Pancreas (tissue), 10 donors: ENCODE data around the gene USH1G. TPM values are rescaled to one million over a fixed set of nuclear protein-coding genes. Genes with fewer than 3 reads are reported as not detected.

Experiments
- ATAC-seq, 4 donors: fragments of 200-7000 bp; cut with Tn5 transposase; one replicate each; pipeline versions ENCODE4 v1.8.0 to v1.9.1; 2020; ENCODE audit warnings: mild to moderate bottlenecking in 4 of 4, moderate library complexity in 4 of 4
- DNase-seq, 6 donors: peaks; one replicate each; pipeline ENCODE4 v3.0.0-alpha.2; 2020
- FAIRE-seq: peaks from 2 replicates; lab custom pipeline; 2012; peaks lifted over from hg19 to GRCh38; lab: Jason Lieb, UNC
- H3K27ac ChIP-seq, 4 donors: fragments of 200-600 bp; sonication (generic); 1 replicate in 3 of 4; 2 replicates in 1 of 4; pipeline versions ENCODE4 v1.5.0 to v1.8.0; 2020
- H3K27me3 ChIP-seq, 4 donors: fragments of 200-600 bp; one replicate each; pipeline ENCODE4 v1.8.0; 2021
- H3K36me3 ChIP-seq, 3 donors: fragments of 200-600 bp; sonication (generic) in 1 of 3; one replicate each; pipeline versions ENCODE4 v1.5.0 to v1.8.0; 2020 to 2021
- H3K4me1 ChIP-seq, 3 donors: fragments of 200-600 bp; one replicate each; pipeline ENCODE4 v1.8.0; 2021
- H3K4me3 ChIP-seq, 4 donors: fragments of 200-600 bp; sonication (generic) in 2 of 4; one replicate each; pipeline versions ENCODE4 v1.5.0 to v1.8.0; 2020 to 2021
- H3K9me3 ChIP-seq, 4 donors: fragments of 200-600 bp; one replicate each; pipeline ENCODE4 v1.8.0; 2021
- WGBS, 2 donors: extraction: QIAGEN DNeasy Blood & Tissue Kit; methylation state at CpG; one replicate each; pipeline ENCODE4 v1.1.7; 2013; 5-methylcytosine and 5-hydroxymethylcytosine counted together
- intact Hi-C, 3 donors: fragments of 100-400 bp; cut with DNase I; formaldehyde crosslinking; loops; one replicate each; pipeline versions ENCODE4 v1.11.1 to v1.14.2; 2022
- polyA plus RNA-seq, 2 donors: library from polyadenylated mRNA; stranded (reverse); fragments of 200-250 nt; gene quantifications; one replicate each; pipeline ENCODE4 v1.2.3, GENCODE V29; 2013
- total RNA-seq, 6 donors: library from RNA; stranded (reverse); fragmentation: NEBNext Ultra II Directional in 4 of 6; extraction: Animal tissue kit (Norgen Biotek cat#: 25700) in 4 of 6; gene quantifications; one replicate each; pipeline versions ENCODE4 v1.2.1 to v1.2.4, GENCODE V29; 2021 to 2023
- TF ChIP-seq, protein P1 (sequence below), 4 donors: fragments of 200-600 bp; sonication (generic) in 3 of 4; IDR thresholded peaks; one replicate each; pipeline versions ENCODE4 v1.5.0 to v1.8.0; 2021; ENCODE audit warnings: antibody characterized with exemption in 4 of 4
- donor health status: healthy with polysubstance abuse.
- donor health status: DM: no; HTN: no; CAD: no; lungs with moderate emphysema.
- donor health status: DM: no; HTN: no; CAD: no.
- donor health status: control.
- donor health status: control.
- donor health status: Bipolar disorder and iron deficiency.
- donor health status: DM: yes; HTN: yes; CAD: no.
- donor health status: DM: no; HTN: no; CAD: no.
- donor health status: DM: no; HTN: no; CAD: no.
- donor health status: DM: yes; HTN: yes; CAD: no.

Gene USH1G
- total and polyA plus RNA-seq, 8 donors, result 0.03 to 0.17 (median 0.09) TPM; not detected in 1

DNA sequence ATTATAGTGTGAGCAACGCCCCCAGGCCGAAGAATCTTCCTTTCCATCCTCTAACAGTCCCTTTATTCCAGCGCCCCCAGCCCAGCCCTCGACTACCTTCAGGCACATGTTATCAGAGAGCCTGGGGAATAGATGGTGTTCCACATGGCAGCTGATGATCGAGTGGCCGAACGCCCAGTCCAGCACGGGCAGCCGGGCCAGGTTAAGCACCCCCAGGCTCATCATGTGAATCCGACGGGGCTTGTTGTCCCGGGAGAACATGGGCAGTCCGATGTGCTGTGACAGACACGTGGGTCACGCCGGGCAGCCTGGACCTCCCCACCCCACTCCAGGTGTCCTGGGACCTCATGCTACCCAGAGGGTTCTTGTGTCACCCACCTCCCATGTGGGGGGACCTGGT lies 43.7 kb downstream of the USH1G start:
- no peaks in the 10 kb centered on the region for H3K27me3 ChIP-seq
- H3K36me3 ChIP-seq, result no peaks in the 10 kb centered on the region
- DNase-seq (peak in 1 of 6 donors; percentile 14), FAIRE-seq (no peak), ATAC-seq (no peak)
- H3K9me3 ChIP-seq, result no peaks in the 10 kb centered on the region
- no peak overlapping the region for H3K4me3 ChIP-seq
- 81 to 87% methylated on average over 16 of the region's 16 CpGs for WGBS, 2 donors
- TF ChIP-seq, protein P1, sequence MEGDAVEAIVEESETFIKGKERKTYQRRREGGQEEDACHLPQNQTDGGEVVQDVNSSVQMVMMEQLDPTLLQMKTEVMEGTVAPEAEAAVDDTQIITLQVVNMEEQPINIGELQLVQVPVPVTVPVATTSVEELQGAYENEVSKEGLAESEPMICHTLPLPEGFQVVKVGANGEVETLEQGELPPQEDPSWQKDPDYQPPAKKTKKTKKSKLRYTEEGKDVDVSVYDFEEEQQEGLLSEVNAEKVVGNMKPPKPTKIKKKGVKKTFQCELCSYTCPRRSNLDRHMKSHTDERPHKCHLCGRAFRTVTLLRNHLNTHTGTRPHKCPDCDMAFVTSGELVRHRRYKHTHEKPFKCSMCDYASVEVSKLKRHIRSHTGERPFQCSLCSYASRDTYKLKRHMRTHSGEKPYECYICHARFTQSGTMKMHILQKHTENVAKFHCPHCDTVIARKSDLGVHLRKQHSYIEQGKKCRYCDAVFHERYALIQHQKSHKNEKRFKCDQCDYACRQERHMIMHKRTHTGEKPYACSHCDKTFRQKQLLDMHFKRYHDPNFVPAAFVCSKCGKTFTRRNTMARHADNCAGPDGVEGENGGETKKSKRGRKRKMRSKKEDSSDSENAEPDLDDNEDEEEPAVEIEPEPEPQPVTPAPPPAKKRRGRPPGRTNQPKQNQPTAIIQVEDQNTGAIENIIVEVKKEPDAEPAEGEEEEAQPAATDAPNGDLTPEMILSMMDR (IDR thresholded peaks at IDR 0.05), result no peak
- intact Hi-C loops, result no loop called here
- peaks cover 6 to 19% (median 6%) of the 10 kb centered on the region in 3 donors for H3K4me1 ChIP-seq
- H3K27ac ChIP-seq, result no peak overlapping the region

DNA sequence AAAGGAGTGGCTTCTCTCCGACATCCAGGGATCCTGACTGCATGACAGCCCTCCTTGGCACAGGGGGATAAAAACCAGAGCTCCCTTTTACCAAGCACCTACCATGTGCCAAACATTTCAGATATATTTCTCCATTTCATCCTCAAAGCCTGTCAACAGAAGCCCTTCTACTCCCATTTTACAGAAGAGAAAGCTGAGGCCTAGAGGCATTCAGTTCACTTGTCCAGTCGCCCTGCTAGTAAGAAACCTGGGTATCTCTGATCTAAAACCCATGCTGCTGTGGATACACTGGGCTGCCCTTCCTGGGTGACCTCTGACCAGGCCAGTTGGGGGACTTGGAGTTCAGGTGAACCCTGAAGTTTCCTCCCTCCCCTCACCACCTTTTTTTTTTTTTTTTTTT lies 44.4 kb downstream of the USH1G start:
- ATAC-seq, result no peak
- Histone ChIP-seq H3K27me3 (no peaks in the 10 kb centered on the region), H3K27ac (no peak overlapping the region), H3K4me1 (peaks cover 6 to 26% (median 13%) of the 10 kb centered on the region in 3 donors), H3K9me3 (no peaks in the 10 kb centered on the region), H3K36me3 (no peaks in the 10 kb centered on the region), H3K4me3 (no peak overlapping the region)
- intact Hi-C loops, result no loop called here
- WGBS, 2 donors, result 77 to 89% methylated on average over 2 of the region's 2 CpGs
- FAIRE-seq, result no peak
- TF ChIP-seq, protein P1 (IDR thresholded peaks at IDR 0.05), result no peak
- no peak for DNase-seq

DNA sequence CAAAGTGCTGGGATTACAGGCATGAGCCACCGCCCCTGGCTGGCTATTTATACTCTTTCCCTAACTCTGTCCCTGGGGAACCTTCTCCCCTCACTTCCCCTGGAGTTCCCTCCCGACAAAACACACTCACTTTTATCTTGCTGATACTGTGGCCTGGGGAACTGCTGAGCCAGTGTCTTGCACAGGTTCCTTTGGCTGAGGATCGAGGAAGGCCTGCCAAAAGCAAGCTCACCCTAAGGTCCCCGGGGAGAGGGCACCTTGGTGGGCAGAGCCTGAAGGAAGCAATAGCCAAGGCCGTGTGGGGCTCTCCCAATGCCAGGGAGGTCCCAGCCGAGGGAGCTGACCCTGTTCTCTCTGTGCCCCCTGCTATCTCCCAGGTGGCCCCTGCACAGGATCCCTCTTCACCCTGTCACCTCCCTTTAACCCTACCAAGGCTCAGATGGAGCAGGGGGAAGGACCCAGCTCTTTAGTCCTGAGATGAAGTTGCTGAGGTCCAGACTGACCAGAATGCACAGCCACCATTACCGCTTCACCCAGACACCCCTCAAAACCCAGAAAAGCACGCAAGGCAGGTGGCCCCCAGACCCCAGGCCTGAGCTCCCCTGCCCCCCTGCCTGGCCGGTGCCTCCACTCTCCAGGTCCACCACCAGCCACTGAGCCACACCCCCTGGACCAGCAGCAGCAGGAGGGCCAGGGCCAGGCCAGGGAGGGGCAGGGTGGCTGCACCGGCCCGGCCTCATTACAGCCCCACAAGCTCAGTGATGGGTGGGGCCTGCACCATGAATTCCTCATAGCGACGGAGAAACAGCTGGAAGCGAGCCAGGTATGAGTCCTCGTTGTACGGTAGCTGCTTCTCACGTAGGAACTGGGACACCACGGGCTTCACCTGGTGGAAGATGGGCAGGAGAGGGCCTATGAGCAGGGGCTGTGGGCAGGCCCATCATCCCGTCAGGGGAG lies 45.2 kb downstream of the USH1G start:
- DNase-seq (peak in 3 of 6 donors; percentile 55 to 79 (median 69)), FAIRE-seq (no peak), ATAC-seq (peak in 2 of 4 donors; percentile 1 to 4)
- intact Hi-C loops, result no loop called here
- no peak overlapping the region for H3K4me3 ChIP-seq
- 35 to 39% methylated on average over 19 of the region's 19 CpGs for WGBS, 2 donors
- no peaks in the 10 kb centered on the region for H3K9me3 ChIP-seq
- no peaks in the 10 kb centered on the region for H3K36me3 ChIP-seq
- peaks cover 6 to 26% (median 13%) of the 10 kb centered on the region in 3 donors for H3K4me1 ChIP-seq
- TF ChIP-seq, protein P1 (IDR thresholded peaks at IDR 0.05), result no peak
- H3K27me3 ChIP-seq, result no peaks in the 10 kb centered on the region
- peak overlapping the region; percentile 14 to 57 (median 51) for H3K27ac ChIP-seq

DNA sequence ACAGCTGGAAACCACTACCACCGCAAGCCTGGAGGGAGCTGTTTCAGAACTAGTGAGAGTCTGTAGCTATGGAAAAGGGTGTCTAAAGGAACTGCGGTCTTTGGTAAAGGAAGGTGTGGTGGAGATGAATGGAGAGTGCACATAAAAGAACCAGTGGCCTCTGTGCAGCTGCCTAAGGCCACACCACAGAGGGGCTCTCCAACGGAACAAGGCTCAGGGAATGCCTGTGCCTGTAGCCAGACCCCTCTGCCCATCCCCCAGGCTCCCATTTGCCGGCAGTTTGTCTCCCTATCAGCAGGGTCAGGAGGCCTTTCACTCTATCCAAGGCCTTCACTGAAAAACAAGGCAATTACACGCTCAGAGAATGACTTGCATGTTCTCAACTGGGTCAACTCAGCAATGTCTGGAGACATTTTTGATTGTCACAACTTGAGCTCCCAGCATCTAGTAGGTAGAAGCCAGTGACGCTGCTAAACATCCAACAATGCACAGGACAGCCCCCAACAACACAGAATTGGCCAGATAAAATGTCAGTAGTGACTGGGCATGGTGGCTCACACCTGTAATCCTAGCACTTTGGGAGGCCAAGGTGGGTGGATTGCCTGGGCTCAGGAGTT lies 47.0 kb downstream of the USH1G start:
- Histone ChIP-seq H3K27ac (peak overlapping the region; percentile 5 to 47 (median 34)), H3K27me3 (no peaks in the 10 kb centered on the region), H3K9me3 (no peaks in the 10 kb centered on the region), H3K36me3 (no peaks in the 10 kb centered on the region), H3K4me3 (no peak overlapping the region), H3K4me1 (peaks cover 6 to 26% (median 16%) of the 10 kb centered on the region in 3 donors)
- no peak for ATAC-seq
- intact Hi-C loops, result no loop called here
- no peak for FAIRE-seq
- TF ChIP-seq, protein P1 (IDR thresholded peaks at IDR 0.05), result no peak
- 61 to 72% methylated on average over 6 of the region's 6 CpGs for WGBS, 2 donors
- DNase-seq, result peak in 2 of 6 donors; percentile 14 to 39
